ENCODE results near the gene CCDC107.
"Not testable (repeated sequence)": the region's sequence is repeated elsewhere in the genome, so short reads cannot be mapped to it uniquely, and the experiment has no call there.

DNA sequence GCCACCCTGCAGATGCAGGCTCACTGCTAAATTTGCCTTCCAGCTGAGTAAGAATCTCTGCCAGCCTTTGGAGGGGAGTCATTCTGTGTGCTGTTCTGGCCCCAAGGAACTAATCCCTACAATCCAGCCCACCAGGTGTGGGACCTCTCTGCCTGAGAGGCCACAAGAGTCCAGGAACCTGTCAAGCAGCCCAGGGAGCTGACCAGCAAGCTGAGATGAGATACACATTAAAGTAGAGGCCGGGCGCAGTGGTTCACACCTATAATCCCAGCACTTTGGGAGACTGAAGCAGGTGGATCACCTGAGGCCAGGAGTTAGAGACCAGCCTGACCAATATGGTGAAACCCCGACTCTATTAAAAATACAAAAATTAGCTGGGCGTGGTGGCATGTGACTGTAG lies 46.0 kb upstream of the CCDC107 start:
- TF ChIP-seq EZH2phosphoT487 (IDR thresholded peaks at IDR 0.05; ENCODE audit: low read depth): not testable (repeated sequence)
- TF ChIP-seq, protein P1, sequence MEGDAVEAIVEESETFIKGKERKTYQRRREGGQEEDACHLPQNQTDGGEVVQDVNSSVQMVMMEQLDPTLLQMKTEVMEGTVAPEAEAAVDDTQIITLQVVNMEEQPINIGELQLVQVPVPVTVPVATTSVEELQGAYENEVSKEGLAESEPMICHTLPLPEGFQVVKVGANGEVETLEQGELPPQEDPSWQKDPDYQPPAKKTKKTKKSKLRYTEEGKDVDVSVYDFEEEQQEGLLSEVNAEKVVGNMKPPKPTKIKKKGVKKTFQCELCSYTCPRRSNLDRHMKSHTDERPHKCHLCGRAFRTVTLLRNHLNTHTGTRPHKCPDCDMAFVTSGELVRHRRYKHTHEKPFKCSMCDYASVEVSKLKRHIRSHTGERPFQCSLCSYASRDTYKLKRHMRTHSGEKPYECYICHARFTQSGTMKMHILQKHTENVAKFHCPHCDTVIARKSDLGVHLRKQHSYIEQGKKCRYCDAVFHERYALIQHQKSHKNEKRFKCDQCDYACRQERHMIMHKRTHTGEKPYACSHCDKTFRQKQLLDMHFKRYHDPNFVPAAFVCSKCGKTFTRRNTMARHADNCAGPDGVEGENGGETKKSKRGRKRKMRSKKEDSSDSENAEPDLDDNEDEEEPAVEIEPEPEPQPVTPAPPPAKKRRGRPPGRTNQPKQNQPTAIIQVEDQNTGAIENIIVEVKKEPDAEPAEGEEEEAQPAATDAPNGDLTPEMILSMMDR (IDR thresholded peaks at IDR 0.05; ENCODE audit: low read depth, low read length): not testable (repeated sequence)

All from OCI-LY3 (cell line).